GM18951 (cell line): Measurements from ENCODE around the gene C1orf159.
"Not testable (repeated sequence)": the region's sequence is repeated elsewhere in the genome, so short reads cannot be mapped to it uniquely, and the experiment has no call there.

Experiments
- POLR2A ChIP-seq: IDR thresholded peaks from 4 replicates; pipeline ENCODE4 v1.6.1; 2011; ENCODE audit warnings: mild to moderate bottlenecking; ENCODE audit not compliant: insufficient read length, insufficient read depth; ENCODE audit errors: extremely low read depth
- in situ Hi-C: fragments of 300-500 bp; cut with MboI; formaldehyde crosslinking; loops from one replicate; pipeline ENCODE4 v1.12.0; 2022; ENCODE audit warnings: low sequenced_read_pairs, mixed read lengths, inconsistent platforms; ENCODE audit not compliant: unreplicated experiment

Gene C1orf159

GRCh38 chr1:1085911-1086841, 29.7 kb downstream of the C1orf159 start:
- TF ChIP-seq POLR2A = no peak
- in situ Hi-C loops = no loop called here

- in situ Hi-C loops = no loop called here
- TF ChIP-seq POLR2A = no peak
Observed at GRCh38 chr1:1085171-1085841, 30.6 kb downstream of the C1orf159 start.

GRCh38 chr1:1084372-1085170, 31.3 kb downstream of the C1orf159 start:
- in situ Hi-C loops = no loop called here

GRCh38 chr1:1083416-1084371, 32.2 kb downstream of the C1orf159 start:
- no peak for TF ChIP-seq POLR2A
- in situ Hi-C loops = no loop called here

More at GRCh38 chr1:1084372-1085170, 31.3 kb downstream of the C1orf159 start:
- TF ChIP-seq POLR2A = no peak

GRCh38 chr1:1082776-1083415, 33.0 kb downstream of the C1orf159 start:
- no peak for TF ChIP-seq POLR2A
- in situ Hi-C loops = no loop called here

- no peak for TF ChIP-seq POLR2A
- in situ Hi-C loops = no loop called here
Observed at GRCh38 chr1:1082239-1082775, 33.6 kb downstream of the C1orf159 start.

GRCh38 chr1:1081311-1082238, 34.3 kb downstream of the C1orf159 start:
- in situ Hi-C loops = no loop called here
- TF ChIP-seq POLR2A = no peak

GRCh38 chr1:1080951-1081310, 35.0 kb downstream of the C1orf159 start:
- no peak for TF ChIP-seq POLR2A
- in situ Hi-C loops = no loop called here

GRCh38 chr1:1080122-1080757, 35.6 kb downstream of the C1orf159 start:
- in situ Hi-C loops = no loop called here
- TF ChIP-seq POLR2A = no peak

GRCh38 chr1:1079408-1080121, 36.3 kb downstream of the C1orf159 start:
- no peak for TF ChIP-seq POLR2A
- in situ Hi-C loops = no loop called here

- in situ Hi-C loops = not testable (repeated sequence)
Observed at GRCh38 chr1:1077396-1077795, 38.5 kb downstream of the C1orf159 start.
